PC-3 (cell line): ENCODE results near the gene IGSF22.

Experiments used
- EZH2 ChIP-seq: fragments of 300-600 bp; sonication (generic); IDR thresholded peaks from one replicate; pipeline ENCODE4 v1.6.1; 2017; ENCODE audit warnings: antibody characterized with exemption, mild to moderate bottlenecking, low read length; ENCODE audit not compliant: unreplicated experiment
- TF ChIP-seq, protein P1 (sequence below): fragments of 300-600 bp; sonication (generic); conservative IDR thresholded peaks from 2 replicates; pipeline ENCODE4 v1.5.1; 2017; ENCODE audit warnings: antibody characterized with exemption, low read depth, mild to moderate bottlenecking, low read length

- no peak for TF ChIP-seq EZH2
- TF ChIP-seq, protein P1, sequence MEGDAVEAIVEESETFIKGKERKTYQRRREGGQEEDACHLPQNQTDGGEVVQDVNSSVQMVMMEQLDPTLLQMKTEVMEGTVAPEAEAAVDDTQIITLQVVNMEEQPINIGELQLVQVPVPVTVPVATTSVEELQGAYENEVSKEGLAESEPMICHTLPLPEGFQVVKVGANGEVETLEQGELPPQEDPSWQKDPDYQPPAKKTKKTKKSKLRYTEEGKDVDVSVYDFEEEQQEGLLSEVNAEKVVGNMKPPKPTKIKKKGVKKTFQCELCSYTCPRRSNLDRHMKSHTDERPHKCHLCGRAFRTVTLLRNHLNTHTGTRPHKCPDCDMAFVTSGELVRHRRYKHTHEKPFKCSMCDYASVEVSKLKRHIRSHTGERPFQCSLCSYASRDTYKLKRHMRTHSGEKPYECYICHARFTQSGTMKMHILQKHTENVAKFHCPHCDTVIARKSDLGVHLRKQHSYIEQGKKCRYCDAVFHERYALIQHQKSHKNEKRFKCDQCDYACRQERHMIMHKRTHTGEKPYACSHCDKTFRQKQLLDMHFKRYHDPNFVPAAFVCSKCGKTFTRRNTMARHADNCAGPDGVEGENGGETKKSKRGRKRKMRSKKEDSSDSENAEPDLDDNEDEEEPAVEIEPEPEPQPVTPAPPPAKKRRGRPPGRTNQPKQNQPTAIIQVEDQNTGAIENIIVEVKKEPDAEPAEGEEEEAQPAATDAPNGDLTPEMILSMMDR = no peak
These were observed 21.8 kb downstream of the IGSF22 start for GRCh38 chr11:18704045-18704645.
